Epithelial cell of esophagus (primary cell): ENCODE results near the gene TMEM272.

Experiments used
- DNase-seq: peaks from one replicate; pipeline ENCODE4 v3.0.0; 2010; ENCODE audit warnings: low read depth
- H3K4me3 ChIP-seq: 2 replicates; pipeline ENCODE4 v1.5.1; 2011; ENCODE audit warnings: mild to moderate bottlenecking, low read length, control low read depth
- CTCF ChIP-seq: IDR thresholded peaks from 2 replicates; pipeline ENCODE4 v1.5.1; 2011; ENCODE audit warnings: low read depth, mild to moderate bottlenecking, low read length, control low read depth, inconsistent platforms; ENCODE audit not compliant: insufficient read depth; ENCODE audit errors: missing control alignments

Gene TMEM272

GRCh38 chr13:51808811-51809210 lies 36.2 kb downstream of the TMEM272 start:
- no peak overlapping the region for H3K4me3 ChIP-seq
- TF ChIP-seq CTCF, result no peak
- DNase-seq, result no peak

GRCh38 chr13:51807041-51807440 lies 37.9 kb downstream of the TMEM272 start:
- no peak for TF ChIP-seq CTCF
- no peak for DNase-seq
- no peak overlapping the region for H3K4me3 ChIP-seq

- peak; percentile 52 for DNase-seq
- no peak overlapping the region for H3K4me3 ChIP-seq
- no peak for TF ChIP-seq CTCF
Measured at GRCh38 chr13:51806566-51806965, 38.4 kb downstream of the TMEM272 start.

- no peak for DNase-seq
- no peak for TF ChIP-seq CTCF
Measured at GRCh38 chr13:51805925-51806324, 39.1 kb downstream of the TMEM272 start.

GRCh38 chr13:51805313-51805712 lies 39.7 kb downstream of the TMEM272 start:
- no peak overlapping the region for H3K4me3 ChIP-seq

More at GRCh38 chr13:51805925-51806324, 39.1 kb downstream of the TMEM272 start:
- H3K4me3 ChIP-seq, result no peak overlapping the region

GRCh38 chr13:51804295-51805172 lies 40.4 kb downstream of the TMEM272 start:
- DNase-seq, result no peak
- no peak for TF ChIP-seq CTCF
- H3K4me3 ChIP-seq, result peak overlapping the region; percentile 72

More at GRCh38 chr13:51805313-51805712, 39.7 kb downstream of the TMEM272 start:
- DNase-seq, result no peak
- no peak for TF ChIP-seq CTCF
